Activated naive CD8-positive, alpha-beta T cell (primary cell): Measurements from ENCODE around the gene MTA1.

Source experiments
- H3K27ac Mint-ChIP-seq: one replicate; pipeline ENCODE4 v1.8.0; 2021; ENCODE audit warnings: mixed read lengths
- H3K27me3 Mint-ChIP-seq: one replicate; pipeline ENCODE4 v1.8.0; 2021; ENCODE audit warnings: mixed read lengths
- H3K36me3 Mint-ChIP-seq: one replicate; pipeline ENCODE4 v1.8.0; 2021; ENCODE audit warnings: mixed read lengths
- H3K4me1 Mint-ChIP-seq: one replicate; pipeline ENCODE4 v1.8.0; 2021; ENCODE audit warnings: low read depth, mixed read lengths
- H3K4me3 Mint-ChIP-seq: one replicate; pipeline ENCODE4 v1.8.0; 2021; ENCODE audit warnings: mild to moderate bottlenecking, mixed read lengths
- H3K9me3 Mint-ChIP-seq: one replicate; pipeline ENCODE4 v1.8.0; 2021; ENCODE audit warnings: low read depth, mixed read lengths

Gene MTA1

DNA sequence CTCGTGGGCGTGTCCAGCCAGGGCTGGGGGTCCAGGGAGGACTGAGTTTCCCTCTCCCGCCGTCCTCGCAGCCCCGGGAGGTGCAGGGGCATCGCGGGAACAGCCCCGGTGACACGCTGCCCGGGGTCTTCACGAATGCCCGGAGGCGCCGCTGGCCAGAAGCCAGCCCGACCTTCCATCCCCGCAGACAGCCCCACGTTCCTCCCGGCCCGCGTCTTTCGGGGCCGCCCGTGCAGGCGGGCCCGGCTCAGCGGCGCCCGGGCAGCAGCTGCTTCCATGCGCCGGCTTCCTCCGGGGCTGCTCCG, 70.6 kb downstream of the MTA1 start:
- Mint-ChIP-seq H3K4me3 (no peak overlapping the region), H3K27me3 (no peaks in the 10 kb centered on the region), H3K4me1 (peaks cover 17% of the 10 kb centered on the region), H3K27ac (no peak overlapping the region), H3K9me3 (no peaks in the 10 kb centered on the region), H3K36me3 (no peaks in the 10 kb centered on the region)

DNA sequence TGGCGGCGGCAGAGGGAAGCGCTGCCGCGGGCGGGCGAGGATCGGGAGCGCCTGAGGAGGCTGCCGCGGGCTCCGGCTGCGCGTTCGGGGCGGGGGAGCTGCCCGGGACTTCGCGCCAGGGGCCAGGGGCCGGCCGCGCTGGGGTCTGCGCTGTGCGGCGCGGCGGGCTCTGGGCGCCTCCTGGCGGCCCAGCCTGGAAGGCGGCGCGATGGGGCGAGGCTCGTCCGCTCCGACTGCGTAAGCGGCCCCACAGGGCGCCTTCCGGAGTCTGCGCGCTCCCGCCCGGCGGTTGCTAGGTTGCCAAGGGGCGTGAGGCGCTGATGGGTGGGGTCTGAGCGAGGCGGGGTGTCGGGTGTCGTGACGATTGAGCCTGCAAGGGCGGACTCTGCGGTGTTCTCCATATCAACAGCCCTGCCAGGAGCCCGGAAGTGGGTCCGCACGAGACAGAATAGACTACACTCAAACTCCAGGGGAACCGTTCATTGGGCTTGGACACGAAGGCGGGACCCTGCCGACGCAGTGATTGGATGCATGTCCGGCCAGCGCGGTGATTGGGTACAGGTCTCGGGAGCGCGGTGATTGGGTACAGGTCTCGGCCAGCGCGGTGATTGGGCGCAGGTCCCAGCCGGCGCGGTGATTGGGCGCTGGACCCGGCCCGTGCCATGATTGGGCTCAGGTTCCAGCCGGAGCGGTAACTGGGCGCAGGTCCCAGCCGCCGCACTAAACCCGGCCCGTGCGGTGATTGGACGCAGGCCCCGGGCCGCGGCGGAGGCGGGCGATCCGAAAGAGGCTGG, 71.1 kb downstream of the MTA1 start, which contains the start of gene TEDC1:
Gene TEDC1 (plus strand): TSS at position 675 of the 794 bp plus-strand sequence. CDS start 130 bp downstream, outside the sequence.
- Mint-ChIP-seq H3K4me1 (peaks cover 17% of the 10 kb centered on the region), H3K27me3 (no peaks in the 10 kb centered on the region), H3K27ac (peak within 1 kb of the TSS; percentile 83), H3K4me3 (peak within 1 kb of the TSS; percentile 87), H3K9me3 (no peaks in the 10 kb centered on the region), H3K36me3 (no peaks in the 10 kb centered on the region)

DNA sequence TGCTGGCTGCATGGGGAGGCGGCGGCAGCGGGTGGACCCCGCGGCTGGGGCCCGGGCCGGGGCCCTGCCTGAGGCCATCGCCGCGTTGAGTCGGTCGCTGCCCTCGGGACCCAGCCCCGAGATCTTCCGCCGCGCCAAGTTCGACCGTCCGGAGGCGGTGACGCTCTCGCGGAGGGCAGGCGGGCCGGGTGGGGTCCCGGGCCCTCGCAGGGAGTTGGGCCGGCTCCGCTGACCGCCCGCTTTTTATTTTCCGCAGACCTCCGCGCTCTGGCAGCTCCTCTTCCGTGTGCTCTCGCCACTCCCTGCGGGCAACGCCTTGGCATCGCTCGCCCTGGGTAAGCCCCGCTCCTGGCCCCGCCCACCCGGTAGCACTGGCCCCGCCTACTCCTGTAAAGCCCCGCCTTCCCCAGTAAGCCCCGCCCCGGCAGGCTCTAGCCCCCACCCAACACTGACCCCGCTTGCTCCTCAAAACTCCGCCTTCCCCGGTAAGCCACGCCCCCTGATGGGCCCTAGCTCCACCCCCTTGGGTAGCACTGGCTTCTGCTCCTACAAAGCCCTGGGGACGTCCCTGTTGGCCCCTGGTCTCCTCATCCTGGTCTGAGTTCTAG, 71.8 kb downstream of the MTA1 start:
- H3K9me3 Mint-ChIP-seq: no peaks in the 10 kb centered on the region
- H3K36me3 Mint-ChIP-seq: no peaks in the 10 kb centered on the region
- peaks cover 15% of the 10 kb centered on the region for H3K4me1 Mint-ChIP-seq
- peak overlapping the region; percentile 87 for H3K4me3 Mint-ChIP-seq
- peak overlapping the region; percentile 41 for H3K27ac Mint-ChIP-seq
- H3K27me3 Mint-ChIP-seq: no peaks in the 10 kb centered on the region

DNA sequence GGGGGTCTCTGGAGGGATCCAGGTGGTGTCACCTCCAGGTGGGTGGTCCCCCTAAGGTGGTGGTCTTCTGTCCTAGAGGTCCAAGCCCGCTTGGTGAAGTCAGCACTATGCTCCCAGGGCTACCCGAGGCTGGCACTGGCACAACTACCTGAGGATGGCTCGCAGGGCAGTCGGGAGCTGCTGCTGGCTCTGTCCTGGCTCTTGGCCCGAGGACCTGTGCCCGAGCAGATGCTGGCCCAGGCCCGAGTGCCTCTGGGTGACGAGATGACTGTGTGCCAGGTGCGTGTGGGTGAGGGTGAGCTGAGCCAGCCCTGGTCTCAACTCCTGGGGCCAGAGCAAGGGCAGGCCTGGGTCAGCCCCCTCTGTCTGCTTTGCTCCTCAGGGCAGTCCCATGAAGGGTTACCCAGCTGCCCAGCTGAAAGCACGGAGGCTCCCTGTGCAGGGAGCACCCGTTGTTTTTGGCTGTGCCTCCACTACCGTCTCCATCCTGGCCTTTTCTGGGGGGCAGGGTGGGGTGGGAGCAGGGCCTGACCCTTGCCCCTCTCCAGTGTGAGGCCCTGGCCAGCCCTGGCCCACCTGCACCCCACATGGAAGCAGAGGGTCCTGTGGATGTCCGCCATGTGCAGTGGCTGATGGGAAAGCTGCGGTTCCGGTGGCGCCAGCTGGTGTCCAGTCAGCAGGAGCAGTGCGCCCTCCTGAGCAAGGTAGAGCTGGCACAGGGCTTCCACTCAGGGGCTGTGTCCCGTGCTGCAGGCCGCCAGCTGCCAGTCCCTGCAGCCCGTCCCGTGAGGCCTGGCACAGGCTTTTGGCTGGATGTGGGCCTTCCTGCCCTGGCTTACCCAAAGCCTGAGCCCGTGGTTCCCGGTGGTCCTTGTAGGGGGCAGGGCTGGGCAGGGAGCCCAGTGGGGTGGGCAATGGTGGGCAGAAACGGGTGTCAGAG, 72.7 kb downstream of the MTA1 start:
- H3K9me3 Mint-ChIP-seq: no peaks in the 10 kb centered on the region
- H3K27ac Mint-ChIP-seq: peak overlapping the region; percentile 41
- peaks cover 15% of the 10 kb centered on the region for H3K4me1 Mint-ChIP-seq
- H3K36me3 Mint-ChIP-seq: no peaks in the 10 kb centered on the region
- H3K27me3 Mint-ChIP-seq: no peaks in the 10 kb centered on the region
- peak overlapping the region; percentile 87 for H3K4me3 Mint-ChIP-seq

DNA sequence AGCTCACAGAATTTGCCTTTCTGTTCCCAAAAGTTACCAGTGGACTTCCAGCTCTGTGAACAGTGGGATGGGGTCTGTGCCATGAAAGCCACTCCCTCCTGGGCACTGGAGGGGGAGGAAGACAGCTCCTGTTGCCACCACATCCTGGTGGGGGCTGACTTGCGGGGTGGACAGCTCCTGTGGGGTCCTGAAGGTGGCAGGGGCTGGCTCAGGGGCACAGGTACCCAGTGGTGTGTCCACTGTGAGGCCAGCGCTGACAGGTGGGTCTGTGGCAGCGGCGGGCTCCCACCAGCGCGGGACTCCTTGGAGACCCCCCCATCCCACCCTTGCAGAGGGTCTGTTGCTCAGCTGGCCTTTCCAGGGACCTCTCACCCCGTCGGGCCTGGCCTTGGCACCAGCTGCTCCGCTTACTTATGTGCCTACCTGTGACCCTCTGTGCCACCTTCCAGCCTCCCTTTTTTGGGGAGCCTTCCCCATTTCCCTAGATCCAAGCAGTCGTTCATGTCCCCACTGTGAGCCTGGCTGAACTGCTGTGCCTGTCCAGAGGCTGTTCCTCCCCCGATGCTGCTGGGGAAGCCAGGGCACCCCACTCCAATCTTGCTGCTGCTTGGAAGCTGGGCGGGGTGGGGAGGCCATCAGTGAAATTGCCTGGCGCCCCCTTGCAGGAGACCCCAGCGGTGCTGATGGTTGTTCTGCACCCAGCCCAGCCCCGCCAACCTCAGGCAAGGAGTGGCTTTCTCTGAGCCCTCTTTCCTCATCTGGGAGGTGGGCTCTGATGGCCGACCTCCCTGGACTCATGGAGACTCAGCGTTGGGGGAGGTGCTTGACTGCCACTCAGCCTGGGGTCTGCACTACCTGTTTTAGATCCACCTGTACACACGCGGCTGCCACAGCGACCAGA, 73.6 kb downstream of the MTA1 start:
- Mint-ChIP-seq H3K4me3 (peak overlapping the region; percentile 27), H3K27ac (no peak overlapping the region), H3K4me1 (peaks cover 12% of the 10 kb centered on the region), H3K36me3 (no peaks in the 10 kb centered on the region), H3K27me3 (no peaks in the 10 kb centered on the region), H3K9me3 (no peaks in the 10 kb centered on the region)

DNA sequence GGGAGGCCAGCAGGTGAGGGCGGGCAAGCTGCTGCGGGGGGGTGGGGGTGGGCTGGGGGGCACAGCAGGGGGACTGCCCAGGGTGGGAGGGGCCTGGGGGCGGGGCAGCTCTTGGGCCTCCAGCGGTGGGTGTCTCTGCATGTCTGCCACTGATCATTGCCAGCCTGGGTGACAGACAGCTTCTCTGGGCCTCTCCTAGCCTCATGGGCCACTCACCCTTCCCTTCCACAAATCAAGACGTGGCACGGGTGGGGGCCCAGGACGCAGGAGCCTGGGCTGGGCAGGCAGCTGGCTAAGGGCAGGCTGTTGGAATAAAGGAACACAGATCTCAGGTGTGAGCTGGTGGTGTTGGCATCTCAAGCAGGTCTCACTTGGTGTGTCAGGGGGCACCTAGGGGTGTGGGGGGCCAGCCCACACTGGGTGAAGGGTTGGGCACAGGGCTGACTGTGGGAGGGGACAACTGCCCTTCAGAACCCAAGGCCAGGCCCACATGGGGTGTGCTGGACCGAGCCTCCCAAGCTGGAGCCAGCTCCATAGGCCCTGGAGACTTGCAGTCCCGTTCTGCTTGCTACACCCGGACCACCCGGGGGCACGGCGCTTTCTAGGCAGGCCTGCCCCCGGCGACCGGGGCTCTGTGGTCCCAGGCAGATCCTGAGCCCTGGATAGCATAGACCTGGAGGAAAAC, 74.4 kb downstream of the MTA1 start:
- Mint-ChIP-seq H3K36me3 (no peaks in the 10 kb centered on the region), H3K27ac (no peak overlapping the region), H3K27me3 (no peaks in the 10 kb centered on the region), H3K4me3 (no peak overlapping the region), H3K4me1 (peaks cover 10% of the 10 kb centered on the region), H3K9me3 (no peaks in the 10 kb centered on the region)

DNA sequence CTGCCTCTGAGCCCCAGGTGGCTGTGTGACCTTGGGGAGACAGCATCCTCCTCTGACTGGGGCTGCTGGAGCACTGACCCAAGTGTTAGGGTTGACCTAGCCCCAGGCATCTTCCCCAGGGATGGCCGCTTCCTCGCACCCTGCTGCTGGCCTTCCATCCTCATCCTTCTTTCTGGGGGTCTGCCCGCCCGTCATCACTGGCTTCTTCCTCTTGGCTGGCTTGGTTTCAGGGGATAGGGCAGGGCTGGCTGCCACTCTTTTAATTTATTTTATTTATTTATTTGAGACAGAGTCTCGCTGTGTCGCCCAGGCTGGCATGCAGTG, 74.9 kb downstream of the MTA1 start:
- Mint-ChIP-seq H3K36me3 (no peaks in the 10 kb centered on the region), H3K4me1 (peaks cover 4% of the 10 kb centered on the region), H3K4me3 (no peak overlapping the region), H3K9me3 (no peaks in the 10 kb centered on the region), H3K27me3 (no peaks in the 10 kb centered on the region), H3K27ac (no peak overlapping the region)

DNA sequence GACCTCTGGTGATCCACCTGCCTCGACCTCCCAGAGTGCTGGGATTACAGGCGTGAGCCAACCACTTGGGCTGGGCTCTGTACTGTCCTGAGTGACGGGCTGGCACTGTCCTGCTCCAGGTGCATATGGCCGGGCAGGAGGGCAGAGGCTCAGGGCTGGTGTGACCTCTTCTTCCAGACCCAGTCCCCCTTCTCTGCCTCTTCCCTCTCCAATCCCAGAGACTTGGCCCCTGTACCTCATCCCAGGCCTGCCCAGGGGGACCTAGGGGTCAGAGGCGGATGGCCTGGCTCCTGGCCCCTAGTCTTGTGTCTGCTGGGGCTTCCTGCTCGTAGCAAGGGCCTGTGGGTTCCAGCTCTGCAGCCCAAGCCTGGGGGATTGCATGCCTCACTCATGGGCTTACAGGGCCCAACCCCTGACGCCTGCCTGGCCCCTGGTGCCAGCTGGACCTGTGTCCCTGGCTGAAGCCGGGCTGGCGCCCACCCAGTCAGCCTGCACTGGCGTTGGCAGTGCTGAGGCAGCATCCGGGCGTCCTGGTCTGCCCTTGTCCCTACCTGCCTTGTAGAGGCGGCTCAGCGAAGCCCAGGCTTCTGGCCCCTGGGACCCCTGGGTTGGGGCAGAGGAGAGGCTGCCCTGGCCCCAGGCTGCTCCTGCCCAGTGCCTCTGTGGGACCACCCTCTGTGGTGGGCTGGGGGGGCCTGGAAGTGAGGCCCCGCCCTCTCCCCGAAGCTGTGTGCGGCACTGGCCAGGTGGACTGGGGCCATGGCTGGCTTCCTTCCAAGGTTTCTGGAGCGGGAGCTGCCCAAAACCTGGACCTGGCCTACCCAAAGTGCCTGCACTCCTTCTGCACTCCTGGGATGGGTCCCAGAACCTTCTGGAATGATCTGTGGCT, 75.7 kb downstream of the MTA1 start:
- H3K27ac Mint-ChIP-seq: no peak overlapping the region
- no peaks in the 10 kb centered on the region for H3K9me3 Mint-ChIP-seq
- no peaks in the 10 kb centered on the region for H3K36me3 Mint-ChIP-seq
- no peaks in the 10 kb centered on the region for H3K27me3 Mint-ChIP-seq
- H3K4me3 Mint-ChIP-seq: no peak overlapping the region
- H3K4me1 Mint-ChIP-seq: peaks cover 3% of the 10 kb centered on the region

DNA sequence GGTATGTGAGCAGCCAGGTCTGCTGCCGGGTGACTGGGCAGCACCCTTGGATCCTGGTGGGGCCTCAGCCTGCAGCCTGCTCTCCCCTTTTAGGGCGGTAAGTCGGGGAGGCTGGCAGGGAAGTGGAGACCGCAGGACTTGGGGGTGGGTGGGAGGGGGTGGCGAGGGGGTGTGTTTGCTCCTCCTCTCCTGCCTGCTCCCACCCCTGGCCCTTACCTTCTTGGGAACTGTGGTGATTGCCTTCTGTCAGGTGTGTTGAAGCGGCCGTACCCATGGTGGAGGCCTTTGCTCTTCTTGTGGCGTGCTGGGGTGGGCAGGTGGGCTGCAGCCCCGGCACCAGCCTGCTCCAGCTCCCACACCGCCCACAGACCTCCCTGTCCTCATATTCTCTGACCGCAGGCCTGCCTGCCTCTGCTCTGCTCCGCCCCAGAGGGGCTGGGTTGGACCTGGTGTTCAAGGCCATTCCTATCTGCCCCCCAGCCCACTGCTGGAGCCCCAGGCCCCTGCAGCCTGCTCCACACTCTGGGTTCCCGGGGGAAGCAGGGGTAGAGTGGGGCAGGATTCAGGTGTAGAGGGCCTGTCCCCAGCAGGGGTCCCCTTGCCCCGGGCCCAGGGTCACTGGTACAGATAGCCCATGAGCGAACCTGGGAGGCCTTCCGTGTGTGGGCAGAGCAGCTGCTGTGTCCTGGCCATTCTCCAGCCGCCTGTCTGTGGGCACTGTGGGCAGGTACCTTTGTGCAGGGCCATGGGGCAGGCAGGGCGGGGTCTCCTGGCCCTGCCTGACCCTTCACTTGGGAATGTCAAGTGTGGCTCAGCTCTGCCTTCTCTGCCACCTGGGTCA, 76.6 kb downstream of the MTA1 start:
- no peaks in the 10 kb centered on the region for H3K9me3 Mint-ChIP-seq
- no peak overlapping the region for H3K27ac Mint-ChIP-seq
- H3K27me3 Mint-ChIP-seq: no peaks in the 10 kb centered on the region
- no peak overlapping the region for H3K4me3 Mint-ChIP-seq
- H3K4me1 Mint-ChIP-seq: peaks cover 3% of the 10 kb centered on the region
- no peaks in the 10 kb centered on the region for H3K36me3 Mint-ChIP-seq

DNA sequence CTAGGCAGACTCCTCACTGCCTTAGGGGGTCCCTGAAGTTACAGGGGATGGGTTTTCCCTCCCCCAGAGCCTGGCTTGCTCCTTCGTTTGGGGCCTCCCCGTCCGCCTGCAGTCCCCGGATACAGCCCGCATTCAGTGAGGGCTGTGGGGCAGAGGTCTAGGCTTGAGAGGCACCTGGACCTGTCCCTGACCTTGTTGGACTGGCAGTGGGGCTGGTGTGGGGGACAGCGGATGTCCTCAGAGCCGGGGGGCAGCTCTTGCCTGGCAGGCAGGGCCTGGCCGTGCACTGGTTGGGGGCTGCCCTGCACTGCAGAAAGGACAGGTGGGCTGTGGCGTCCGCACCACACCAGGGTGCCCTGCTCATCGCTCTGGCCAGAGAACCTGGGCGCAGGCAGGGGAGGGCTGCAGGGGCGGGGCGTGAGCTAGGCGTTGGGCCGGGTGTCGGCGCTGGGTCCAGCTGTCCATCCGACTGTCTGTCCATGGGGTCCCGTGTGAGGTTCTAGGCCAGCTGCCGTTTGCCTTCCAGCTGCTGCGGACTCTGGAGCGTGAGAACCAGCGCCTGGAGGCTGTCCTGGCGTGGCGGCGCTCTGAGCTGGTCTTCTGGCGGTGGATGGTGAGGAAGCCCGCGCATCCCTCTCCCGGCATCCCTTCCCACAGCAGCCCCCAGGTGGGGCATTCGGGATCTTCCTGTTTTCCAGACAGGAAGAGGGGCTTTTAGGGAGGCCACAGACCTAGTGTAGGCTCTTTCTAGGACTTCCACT, 77.4 kb downstream of the MTA1 start:
- H3K36me3 Mint-ChIP-seq: no peaks in the 10 kb centered on the region
- no peaks in the 10 kb centered on the region for H3K4me1 Mint-ChIP-seq
- H3K27me3 Mint-ChIP-seq: no peaks in the 10 kb centered on the region
- H3K9me3 Mint-ChIP-seq: no peaks in the 10 kb centered on the region
- no peak overlapping the region for H3K4me3 Mint-ChIP-seq
- no peak overlapping the region for H3K27ac Mint-ChIP-seq

DNA sequence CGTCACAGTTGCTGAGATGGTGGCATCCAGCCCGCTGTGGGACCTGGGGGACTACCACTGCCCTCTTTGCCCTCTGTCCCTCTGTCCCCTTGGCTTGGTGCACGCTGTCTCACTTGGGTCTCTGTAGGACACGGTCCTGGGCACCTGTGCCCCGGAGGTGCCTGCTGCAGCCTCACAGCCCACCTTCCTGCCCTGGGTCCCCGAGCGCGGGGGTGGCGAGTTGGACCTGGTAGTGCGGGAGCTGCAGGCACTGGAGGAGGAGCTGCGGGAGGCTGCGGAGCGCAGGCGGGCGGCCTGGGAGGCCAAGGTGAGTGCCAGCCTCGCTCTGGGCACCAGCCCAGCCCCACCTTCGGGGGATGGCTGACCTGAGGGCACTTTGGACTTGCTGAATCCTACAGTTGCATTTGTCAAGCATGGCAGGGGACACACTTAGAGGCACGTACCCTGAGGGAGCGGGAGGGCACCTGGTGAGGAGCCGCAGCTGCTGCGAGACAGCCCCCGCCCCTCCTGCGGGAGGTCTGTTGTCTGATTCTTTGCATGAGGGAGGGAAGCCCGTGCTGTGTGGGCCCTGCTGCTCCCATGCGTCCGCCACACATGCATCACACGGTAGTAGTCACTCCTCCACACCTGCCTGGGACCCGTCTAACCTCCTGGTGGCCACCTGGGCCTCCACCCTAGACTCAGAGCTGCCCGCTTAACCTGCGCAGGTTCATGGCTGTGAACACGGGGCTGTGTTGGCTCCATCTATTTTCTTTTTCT, 78.2 kb downstream of the MTA1 start:
- Mint-ChIP-seq H3K9me3 (no peaks in the 10 kb centered on the region), H3K27ac (no peak overlapping the region), H3K4me3 (no peak overlapping the region), H3K36me3 (no peaks in the 10 kb centered on the region), H3K27me3 (no peaks in the 10 kb centered on the region), H3K4me1 (no peaks in the 10 kb centered on the region)
